K562 (cell line): Measurements from ENCODE around the gene ANP32B. TPM values are rescaled to one million over a fixed set of nuclear protein-coding genes. Genes with fewer than 3 reads are reported as not detected.

Experiments used
- KDM5B ChIP-seq: fragments of 200-600 bp; sonication (generic); IDR thresholded peaks from 2 replicates; pipeline ENCODE4 v1.6.1; 2012; ENCODE audit warnings: low read depth, mild to moderate bottlenecking, moderate library complexity, low read length, control low read depth, inconsistent platforms; ENCODE audit not compliant: insufficient replicate concordance
- TFAP4 ChIP-seq: sonication (generic); formaldehyde crosslinking; IDR thresholded peaks from 2 replicates; pipeline ENCODE4 v1.8.0; 2022; ENCODE audit warnings: missing genetic modification reagents, mild to moderate bottlenecking, moderate library complexity, borderline replicate concordance
- ZC3H11A ChIP-seq: IDR thresholded peaks from 2 replicates; pipeline ENCODE4 v1.6.1; 2012; ENCODE audit warnings: low read depth, low read length, improper control_type of control experiment
- ZNF551 ChIP-seq: fragments of 250-450 bp; sonication (Bioruptor Pico); IDR thresholded peaks from 2 replicates; pipeline ENCODE4 v1.5.0; 2021; ENCODE audit warnings: mild to moderate bottlenecking, moderate library complexity
- polyA plus RNA-seq, 8 experiments: library from polyadenylated mRNA; depleted of rRNA in 4 of 8; stranded (reverse) in 5 of 8; unstranded in 3 of 8; fragments of >200 nt; fragmentation: Nextera tagmentation in 2 of 8; fragmentation: Illumina TruSeq in 1 of 8; extraction: Ambion mirVana in 2 of 8; extraction: Trizol in 1 of 8; gene quantifications; 2 replicates each; pipeline versions ENCODE4 v1.2.1 to v1.2.3, GENCODE V29; 2011 to 2014; ENCODE audit warnings: inconsistent platforms in 1 of 8, missing spikeins in 1 of 8
- total RNA-seq, 7 experiments: library from RNA; depleted of rRNA in 6 of 7; stranded (reverse); fragments of >200 nt in 6 of 7; fragmentation: Illumina TruSeq in 2 of 7; extraction: Trizol in 2 of 7; gene quantifications; 2 replicates each; pipeline versions ENCODE4 v1.2.1 to v1.2.3, GENCODE V29; 2011 to 2021; ENCODE audit warnings: low replicate concordance in 1 of 7
- TF ChIP-seq, protein P1 (sequence below), 2 experiments: fragments of 450-650 bp in 1 of 2; sonication (generic) in 1 of 2; formaldehyde crosslinking in 1 of 2; IDR thresholded peaks; 2 replicates each; pipeline versions ENCODE4 v1.7.1 to v1.9.0; 2016 to 2022; ENCODE audit warnings: inconsistent platforms in 1 of 2, mild to moderate bottlenecking in 1 of 2, missing genetic modification reagents in 1 of 2
- TF ChIP-seq, protein P2 (sequence below): sonication (generic); formaldehyde crosslinking; IDR thresholded peaks from 2 replicates; pipeline ENCODE4 v1.8.0; 2022; ENCODE audit warnings: mild to moderate bottlenecking, missing genetic modification reagents
- TF ChIP-seq, protein P3 (sequence below): fragments of 450-650 bp; conservative IDR thresholded peaks from 2 replicates; pipeline ENCODE4 v1.6.1; 2016; ENCODE audit warnings: missing genetic modification characterization, low read depth, mild to moderate bottlenecking, control low read depth, missing compliant biosample characterization

ANP32B gene
- total and polyA plus RNA-seq, 9 of the 15 experiments (the other 6 are each of a cell fraction or from before 2014, with no cell fraction given) = 68.9 to 815 (median 141) TPM

GRCh38 chr9:97938081-97938644 is 45.0 kb upstream of the ANP32B start, which contains the start of gene HEMGN (continued):
- TF ChIP-seq, protein P1, sequence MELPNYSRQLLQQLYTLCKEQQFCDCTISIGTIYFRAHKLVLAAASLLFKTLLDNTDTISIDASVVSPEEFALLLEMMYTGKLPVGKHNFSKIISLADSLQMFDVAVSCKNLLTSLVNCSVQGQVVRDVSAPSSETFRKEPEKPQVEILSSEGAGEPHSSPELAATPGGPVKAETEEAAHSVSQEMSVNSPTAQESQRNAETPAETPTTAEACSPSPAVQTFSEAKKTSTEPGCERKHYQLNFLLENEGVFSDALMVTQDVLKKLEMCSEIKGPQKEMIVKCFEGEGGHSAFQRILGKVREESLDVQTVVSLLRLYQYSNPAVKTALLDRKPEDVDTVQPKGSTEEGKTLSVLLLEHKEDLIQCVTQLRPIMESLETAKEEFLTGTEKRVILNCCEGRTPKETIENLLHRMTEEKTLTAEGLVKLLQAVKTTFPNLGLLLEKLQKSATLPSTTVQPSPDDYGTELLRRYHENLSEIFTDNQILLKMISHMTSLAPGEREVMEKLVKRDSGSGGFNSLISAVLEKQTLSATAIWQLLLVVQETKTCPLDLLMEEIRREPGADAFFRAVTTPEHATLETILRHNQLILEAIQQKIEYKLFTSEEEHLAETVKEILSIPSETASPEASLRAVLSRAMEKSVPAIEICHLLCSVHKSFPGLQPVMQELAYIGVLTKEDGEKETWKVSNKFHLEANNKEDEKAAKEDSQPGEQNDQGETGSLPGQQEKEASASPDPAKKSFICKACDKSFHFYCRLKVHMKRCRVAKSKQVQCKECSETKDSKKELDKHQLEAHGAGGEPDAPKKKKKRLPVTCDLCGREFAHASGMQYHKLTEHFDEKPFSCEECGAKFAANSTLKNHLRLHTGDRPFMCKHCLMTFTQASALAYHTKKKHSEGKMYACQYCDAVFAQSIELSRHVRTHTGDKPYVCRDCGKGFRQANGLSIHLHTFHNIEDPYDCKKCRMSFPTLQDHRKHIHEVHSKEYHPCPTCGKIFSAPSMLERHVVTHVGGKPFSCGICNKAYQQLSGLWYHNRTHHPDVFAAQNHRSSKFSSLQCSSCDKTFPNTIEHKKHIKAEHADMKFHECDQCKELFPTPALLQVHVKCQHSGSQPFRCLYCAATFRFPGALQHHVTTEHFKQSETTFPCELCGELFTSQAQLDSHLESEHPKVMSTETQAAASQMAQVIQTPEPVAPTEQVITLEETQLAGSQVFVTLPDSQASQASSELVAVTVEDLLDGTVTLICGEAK (IDR thresholded peaks at IDR 0.05) = no peak
- TF ChIP-seq, protein P1 (CRISPR knock-in tag; IDR thresholded peaks at IDR 0.05) = no peak
- TF ChIP-seq TFAP4 (CRISPR knock-in tag) (no peak), ZC3H11A (no peak; the same call in 1 of the 2 replicates), ZNF551 (CRISPR knock-in tag) (no peak), KDM5B (no peak)
- TF ChIP-seq, protein P2, sequence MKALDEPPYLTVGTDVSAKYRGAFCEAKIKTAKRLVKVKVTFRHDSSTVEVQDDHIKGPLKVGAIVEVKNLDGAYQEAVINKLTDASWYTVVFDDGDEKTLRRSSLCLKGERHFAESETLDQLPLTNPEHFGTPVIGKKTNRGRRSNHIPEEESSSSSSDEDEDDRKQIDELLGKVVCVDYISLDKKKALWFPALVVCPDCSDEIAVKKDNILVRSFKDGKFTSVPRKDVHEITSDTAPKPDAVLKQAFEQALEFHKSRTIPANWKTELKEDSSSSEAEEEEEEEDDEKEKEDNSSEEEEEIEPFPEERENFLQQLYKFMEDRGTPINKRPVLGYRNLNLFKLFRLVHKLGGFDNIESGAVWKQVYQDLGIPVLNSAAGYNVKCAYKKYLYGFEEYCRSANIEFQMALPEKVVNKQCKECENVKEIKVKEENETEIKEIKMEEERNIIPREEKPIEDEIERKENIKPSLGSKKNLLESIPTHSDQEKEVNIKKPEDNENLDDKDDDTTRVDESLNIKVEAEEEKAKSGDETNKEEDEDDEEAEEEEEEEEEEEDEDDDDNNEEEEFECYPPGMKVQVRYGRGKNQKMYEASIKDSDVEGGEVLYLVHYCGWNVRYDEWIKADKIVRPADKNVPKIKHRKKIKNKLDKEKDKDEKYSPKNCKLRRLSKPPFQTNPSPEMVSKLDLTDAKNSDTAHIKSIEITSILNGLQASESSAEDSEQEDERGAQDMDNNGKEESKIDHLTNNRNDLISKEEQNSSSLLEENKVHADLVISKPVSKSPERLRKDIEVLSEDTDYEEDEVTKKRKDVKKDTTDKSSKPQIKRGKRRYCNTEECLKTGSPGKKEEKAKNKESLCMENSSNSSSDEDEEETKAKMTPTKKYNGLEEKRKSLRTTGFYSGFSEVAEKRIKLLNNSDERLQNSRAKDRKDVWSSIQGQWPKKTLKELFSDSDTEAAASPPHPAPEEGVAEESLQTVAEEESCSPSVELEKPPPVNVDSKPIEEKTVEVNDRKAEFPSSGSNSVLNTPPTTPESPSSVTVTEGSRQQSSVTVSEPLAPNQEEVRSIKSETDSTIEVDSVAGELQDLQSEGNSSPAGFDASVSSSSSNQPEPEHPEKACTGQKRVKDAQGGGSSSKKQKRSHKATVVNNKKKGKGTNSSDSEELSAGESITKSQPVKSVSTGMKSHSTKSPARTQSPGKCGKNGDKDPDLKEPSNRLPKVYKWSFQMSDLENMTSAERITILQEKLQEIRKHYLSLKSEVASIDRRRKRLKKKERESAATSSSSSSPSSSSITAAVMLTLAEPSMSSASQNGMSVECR (CRISPR knock-in tag) = 0 out of 2 replicates have a peak, but pooled peaks have one; percentile 38
- TF ChIP-seq, protein P3, sequence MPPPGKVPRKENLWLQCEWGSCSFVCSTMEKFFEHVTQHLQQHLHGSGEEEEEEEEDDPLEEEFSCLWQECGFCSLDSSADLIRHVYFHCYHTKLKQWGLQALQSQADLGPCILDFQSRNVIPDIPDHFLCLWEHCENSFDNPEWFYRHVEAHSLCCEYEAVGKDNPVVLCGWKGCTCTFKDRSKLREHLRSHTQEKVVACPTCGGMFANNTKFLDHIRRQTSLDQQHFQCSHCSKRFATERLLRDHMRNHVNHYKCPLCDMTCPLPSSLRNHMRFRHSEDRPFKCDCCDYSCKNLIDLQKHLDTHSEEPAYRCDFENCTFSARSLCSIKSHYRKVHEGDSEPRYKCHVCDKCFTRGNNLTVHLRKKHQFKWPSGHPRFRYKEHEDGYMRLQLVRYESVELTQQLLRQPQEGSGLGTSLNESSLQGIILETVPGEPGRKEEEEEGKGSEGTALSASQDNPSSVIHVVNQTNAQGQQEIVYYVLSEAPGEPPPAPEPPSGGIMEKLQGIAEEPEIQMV = no peak
